Mesenchymal stem cell (in vitro differentiated cells and primary cell): Measurements from ENCODE around the gene C11orf52.

ENCODE experiments used
- DNase-seq: peaks from one replicate; pipeline ENCODE4 v3.0.0-alpha.2; 2013
- H2AFZ ChIP-seq: one replicate; pipeline ENCODE4 v1.6.1; 2013; ENCODE audit warnings: low read depth, mild to moderate bottlenecking, control low read depth, inconsistent platforms, low read length, moderate library complexity
- H2AK5ac ChIP-seq: 2 replicates; pipeline ENCODE4 v1.6.1; 2013; ENCODE audit warnings: low read length, moderate library complexity, mild to moderate bottlenecking, inconsistent platforms; ENCODE audit not compliant: severe bottlenecking
- H2BK120ac ChIP-seq: one replicate; pipeline ENCODE4 v1.6.1; 2013; ENCODE audit warnings: low read depth, mild to moderate bottlenecking, inconsistent platforms, low read length, moderate library complexity
- H2BK12ac ChIP-seq, 2 experiments: one replicate each; pipeline ENCODE4 v1.6.1; 2013; ENCODE audit warnings: inconsistent platforms in 2 of 2, low read length in 2 of 2, mild to moderate bottlenecking in 2 of 2, moderate library complexity in 2 of 2, control low read depth in 1 of 2
- H2BK15ac ChIP-seq: one replicate; pipeline ENCODE4 v1.6.1; 2013; ENCODE audit warnings: mild to moderate bottlenecking, low read depth, inconsistent platforms; ENCODE audit not compliant: poor library complexity, severe bottlenecking
- H2BK5ac ChIP-seq: 2 replicates; pipeline ENCODE4 v1.6.1; 2013; ENCODE audit warnings: low read depth, mild to moderate bottlenecking, low read length, control low read depth, inconsistent platforms; ENCODE audit not compliant: poor library complexity, severe bottlenecking
- H3K14ac ChIP-seq, 2 experiments: one replicate each; pipeline ENCODE4 v1.6.1; 2013; ENCODE audit warnings: inconsistent platforms in 2 of 2, low read length in 2 of 2, control low read depth in 1 of 2, mild to moderate bottlenecking in 1 of 2, moderate library complexity in 1 of 2
- H3K18ac ChIP-seq, 2 experiments: one replicate each; pipeline ENCODE4 v1.6.1; 2013; ENCODE audit warnings: inconsistent platforms in 2 of 2, low read length in 2 of 2, control low read depth in 1 of 2, low read depth in 1 of 2, mild to moderate bottlenecking in 1 of 2
- H3K23ac ChIP-seq, 2 experiments: one replicate each; pipeline ENCODE4 v1.6.1; 2013; ENCODE audit warnings: inconsistent platforms in 2 of 2, low read length in 2 of 2, mild to moderate bottlenecking in 2 of 2, moderate library complexity in 2 of 2, control low read depth in 1 of 2
- H3K27ac ChIP-seq: 2 replicates; pipeline ENCODE4 v1.5.1; 2013; ENCODE audit warnings: mild to moderate bottlenecking, moderate library complexity, low read length, control low read depth, inconsistent platforms; ENCODE audit not compliant: poor library complexity, severe bottlenecking
- H3K27me3 ChIP-seq, 2 experiments: 2 replicates each; pipeline versions ENCODE4 v1.6.1 to v1.7.0; 2013; ENCODE audit warnings: low read length in 2 of 2, mild to moderate bottlenecking in 2 of 2, moderate library complexity in 2 of 2, control low read depth in 1 of 2, inconsistent platforms in 1 of 2; ENCODE audit not compliant: control insufficient read depth in 1 of 2, insufficient read depth in 1 of 2
- H3K36me3 ChIP-seq, 2 experiments: 2 replicates each; pipeline versions ENCODE4 v1.6.1 to v1.7.0; 2013; ENCODE audit warnings: low read length in 2 of 2, control low read depth in 1 of 2, inconsistent platforms in 1 of 2, low read depth in 1 of 2, mild to moderate bottlenecking in 1 of 2; ENCODE audit not compliant: insufficient read depth in 2 of 2, control insufficient read depth in 1 of 2
- H3K4ac ChIP-seq, 2 experiments: one replicate each; pipeline ENCODE4 v1.6.1; 2013; ENCODE audit warnings: inconsistent platforms in 2 of 2, low read length in 2 of 2, mild to moderate bottlenecking in 2 of 2, moderate library complexity in 2 of 2, control low read depth in 1 of 2, low read depth in 1 of 2
- H3K4me1 ChIP-seq: 2 replicates; pipeline ENCODE4 v1.6.1; 2013; ENCODE audit warnings: low read depth, low read length, control low read depth; ENCODE audit not compliant: control insufficient read depth, insufficient read depth
- H3K4me2 ChIP-seq: 2 replicates; pipeline ENCODE4 v1.6.1; 2013; ENCODE audit warnings: low read length, mild to moderate bottlenecking, inconsistent platforms; ENCODE audit not compliant: poor library complexity, severe bottlenecking
- H3K4me3 ChIP-seq, 2 experiments: 2 replicates each; pipeline versions ENCODE4 v1.5.1 to v1.7.0; 2013; ENCODE audit warnings: low read length in 2 of 2, mild to moderate bottlenecking in 2 of 2, control low read depth in 1 of 2, low read depth in 1 of 2; ENCODE audit not compliant: insufficient read depth in 1 of 2
- H3K79me1 ChIP-seq: replicated peaks from 2 replicates; pipeline ENCODE4 v1.6.1; 2013; ENCODE audit warnings: mild to moderate bottlenecking, control low read depth, low read length, inconsistent platforms; ENCODE audit not compliant: poor library complexity, severe bottlenecking
- H3K9ac ChIP-seq: 2 replicates; pipeline ENCODE4 v1.7.0; 2013; ENCODE audit warnings: mild to moderate bottlenecking, low read length, moderate library complexity
- H3K9me3 ChIP-seq: 2 replicates; pipeline ENCODE4 v1.7.0; 2013; ENCODE audit warnings: mild to moderate bottlenecking, low read length; ENCODE audit not compliant: control insufficient read depth
- H4K8ac ChIP-seq: one replicate; pipeline ENCODE4 v1.6.1; 2013; ENCODE audit warnings: inconsistent platforms, mild to moderate bottlenecking, low read length, moderate library complexity
- H4K91ac ChIP-seq: one replicate; pipeline ENCODE4 v1.6.1; 2013; ENCODE audit warnings: mild to moderate bottlenecking, low read length, inconsistent platforms
- WGBS: methylation state at CpG from one replicate; pipeline ENCODE4 v1.1.7; 2013; ENCODE audit warnings: mixed read lengths; 5-methylcytosine and 5-hydroxymethylcytosine counted together

The C11orf52 gene

GRCh38 chr11:111871693-111872161 lies 47.0 kb upstream of the C11orf52 start:
- Histone ChIP-seq H3K14ac (no peak overlapping the region), H3K18ac (no peak overlapping the region), H3K4me2 (peak overlapping the region; percentile 77), H3K36me3 (peaks cover 5 to 40% of the 10 kb centered on the region in 2 experiments), H3K4ac (no peak overlapping the region), H3K23ac (no peak overlapping the region), H3K27ac (no peak overlapping the region), H3K79me1 (peaks cover 12% of the 10 kb centered on the region), H4K8ac (no peak overlapping the region), H2AFZ (peak overlapping the region; percentile 96), H2BK120ac (peak overlapping the region; percentile 2), H2BK5ac (no peak overlapping the region), H2AK5ac (no peak overlapping the region), H2BK15ac (no peak overlapping the region), H3K9me3 (no peaks in the 10 kb centered on the region), H3K27me3 (no peaks in the 10 kb centered on the region), H4K91ac (no peak overlapping the region), H3K4me3 (peak overlapping the region in 1 of 2 experiments; percentile 94), H3K9ac (peak overlapping the region; percentile 92), H3K4me1 (peaks cover 3% of the 10 kb centered on the region), H2BK12ac (no peak overlapping the region)
- WGBS: 100% methylated on average over 1 of the region's 5 CpGs
- no peak for DNase-seq

- no peaks in the 10 kb centered on the region for H3K4me1 ChIP-seq
- H3K4me3 ChIP-seq: peak overlapping the region; percentile 61 to 98
- no peak overlapping the region for H2BK12ac ChIP-seq
- no peak overlapping the region for H2BK5ac ChIP-seq
- H3K36me3 ChIP-seq: peaks cover 0 to 20% of the 10 kb centered on the region in 2 experiments
- no peaks in the 10 kb centered on the region for H3K79me1 ChIP-seq
- H3K27ac ChIP-seq: peak overlapping the region; percentile 69
- H3K4ac ChIP-seq: no peak overlapping the region
- H2AK5ac ChIP-seq: no peak overlapping the region
- no peak overlapping the region for H4K91ac ChIP-seq
- peak overlapping the region; percentile 96 for H3K9ac ChIP-seq
- no peak overlapping the region for H3K23ac ChIP-seq
- peak overlapping the region; percentile 55 for H2AFZ ChIP-seq
- H4K8ac ChIP-seq: no peak overlapping the region
- WGBS: under 1% methylated on average over 13 of the region's 13 CpGs
- no peak overlapping the region for H2BK15ac ChIP-seq
- H3K14ac ChIP-seq: no peak overlapping the region
- H3K9me3 ChIP-seq: no peaks in the 10 kb centered on the region
- peak overlapping the region; percentile 60 for H3K4me2 ChIP-seq
- no peak for DNase-seq
- H3K18ac ChIP-seq: no peak overlapping the region
- no peak overlapping the region for H2BK120ac ChIP-seq
- no peaks in the 10 kb centered on the region for H3K27me3 ChIP-seq
Measured at GRCh38 chr11:111878385-111878848, 40.3 kb upstream of the C11orf52 start.

- H3K27me3 ChIP-seq: no peaks in the 10 kb centered on the region
- no peaks in the 10 kb centered on the region for H3K9me3 ChIP-seq
- peak within 1 kb of the TSS; percentile 55 for H2AFZ ChIP-seq
- H3K9ac ChIP-seq: peak within 1 kb of the TSS; percentile 96
- no peak within 1 kb of the TSS for H3K14ac ChIP-seq
- no peaks in the 10 kb centered on the region for H3K4me1 ChIP-seq
- H3K79me1 ChIP-seq: no peaks in the 10 kb centered on the region
- peak within 1 kb of the TSS; percentile 47 to 63 for H3K4ac ChIP-seq
- no peak within 1 kb of the TSS for H2BK5ac ChIP-seq
- peak within 1 kb of the TSS; percentile 79 for H4K8ac ChIP-seq
- H3K4me3 ChIP-seq: peak within 1 kb of the TSS; percentile 61 to 98
- H2BK120ac ChIP-seq: peak within 1 kb of the TSS; percentile 22
- peak within 1 kb of the TSS in 1 of 2 experiments; percentile 14 for H2BK12ac ChIP-seq
- H3K18ac ChIP-seq: peak within 1 kb of the TSS; percentile 49 to 67
- under 1% methylated on average over 37 of the region's 55 CpGs for WGBS
- H2AK5ac ChIP-seq: no peak within 1 kb of the TSS
- H2BK15ac ChIP-seq: peak within 1 kb of the TSS; percentile 91
- peaks cover 0 to 25% of the 10 kb centered on the region in 2 experiments for H3K36me3 ChIP-seq
- DNase-seq: peak; percentile 98
- H3K23ac ChIP-seq: no peak within 1 kb of the TSS
- H4K91ac ChIP-seq: peak within 1 kb of the TSS; percentile 16
- peak within 1 kb of the TSS; percentile 60 for H3K4me2 ChIP-seq
- peak within 1 kb of the TSS; percentile 69 for H3K27ac ChIP-seq
Measured at GRCh38 chr11:111878849-111879636, 39.7 kb upstream of the C11orf52 start, which contains the start of the genes CFAP68 and FDXACB1. Gene CFAP68 (plus strand): TSS chr11:111879541. CDS start chr11:111879561, 20 bp downstream. Gene FDXACB1 (minus strand): TSS chr11:111879165. CDS start chr11:111879132, 33 bp downstream.

GRCh38 chr11:111879637-111879960 lies 39.1 kb upstream of the C11orf52 start:
- peak overlapping the region; percentile 69 for H3K27ac ChIP-seq
- no peak overlapping the region for H3K18ac ChIP-seq
- H3K9ac ChIP-seq: peak overlapping the region; percentile 96
- H2BK5ac ChIP-seq: no peak overlapping the region
- H3K36me3 ChIP-seq: peaks cover 0 to 25% of the 10 kb centered on the region in 2 experiments
- H2BK15ac ChIP-seq: no peak overlapping the region
- no peaks in the 10 kb centered on the region for H3K4me1 ChIP-seq
- H3K4me3 ChIP-seq: peak overlapping the region in 1 of 2 experiments; percentile 98
- peak overlapping the region; percentile 2 to 63 for H3K4ac ChIP-seq
- peak overlapping the region; percentile 22 for H2BK120ac ChIP-seq
- 63% methylated on average over 6 of the region's 6 CpGs for WGBS
- H3K14ac ChIP-seq: no peak overlapping the region
- H3K23ac ChIP-seq: no peak overlapping the region
- no peak overlapping the region for H2AK5ac ChIP-seq
- no peaks in the 10 kb centered on the region for H3K79me1 ChIP-seq
- no peaks in the 10 kb centered on the region for H3K9me3 ChIP-seq
- H3K4me2 ChIP-seq: peak overlapping the region; percentile 46
- peak overlapping the region; percentile 49 for H2AFZ ChIP-seq
- H4K91ac ChIP-seq: peak overlapping the region; percentile 16
- no peak for DNase-seq
- H2BK12ac ChIP-seq: no peak overlapping the region
- peak overlapping the region; percentile 79 for H4K8ac ChIP-seq
- H3K27me3 ChIP-seq: no peaks in the 10 kb centered on the region
